Natural killer cell (primary cell): Measurements from ENCODE around the gene PLP1. TPM values are rescaled to one million over a fixed set of nuclear protein-coding genes. Genes with fewer than 3 reads are reported as not detected.

Source experiments
- ATAC-seq, 3 donors: fragments of 150-1000 bp in 2 of 3; fragments of 200-7000 bp in 1 of 3; cut with Tn5 transposase; 1 replicate in 1 of 3; 2 replicates in 2 of 3; pipeline ENCODE4 v1.10.0; 2021; ENCODE audit warnings: mild to moderate bottlenecking in 2 of 3, moderate library complexity in 2 of 3
- DNase-seq, 2 donors: peaks; one replicate each; pipeline versions ENCODE4 v3.0.0 to v3.0.0-alpha.2; 2013 to 2021; ENCODE audit warnings: mixed read lengths in 1 of 2
- H3K27ac ChIP-seq: one replicate; pipeline ENCODE4 v1.5.1; 2013; ENCODE audit warnings: mild to moderate bottlenecking, low read length
- H3K27me3 ChIP-seq: one replicate; pipeline ENCODE4 v1.6.1; 2013; ENCODE audit warnings: low read length; ENCODE audit not compliant: control insufficient read depth, insufficient read depth
- H3K36me3 ChIP-seq: one replicate; pipeline ENCODE4 v1.6.1; 2013; ENCODE audit warnings: low read length; ENCODE audit not compliant: control insufficient read depth, insufficient read depth
- H3K4me1 ChIP-seq: one replicate; pipeline ENCODE4 v1.6.1; 2013; ENCODE audit warnings: low read length; ENCODE audit not compliant: control insufficient read depth, insufficient read depth
- H3K4me3 ChIP-seq: one replicate; pipeline ENCODE4 v1.5.1; 2013; ENCODE audit warnings: low read length
- H3K9me3 ChIP-seq: one replicate; pipeline ENCODE4 v1.6.1; 2013; ENCODE audit warnings: low read length; ENCODE audit not compliant: control insufficient read depth, insufficient read depth
- H3K27ac Mint-ChIP-seq, 2 donors: one replicate each; pipeline ENCODE4 v1.8.0; 2022; ENCODE audit warnings: mild to moderate bottlenecking in 2 of 2, mixed read lengths in 2 of 2, moderate library complexity in 1 of 2
- H3K27me3 Mint-ChIP-seq, 2 donors: one replicate each; pipeline ENCODE4 v1.8.0; 2022; ENCODE audit warnings: low read depth in 2 of 2, mixed read lengths in 2 of 2
- H3K36me3 Mint-ChIP-seq: one replicate; pipeline ENCODE4 v1.8.0; 2022; ENCODE audit warnings: mixed read lengths
- H3K4me1 Mint-ChIP-seq, 2 donors: one replicate each; pipeline ENCODE4 v1.8.0; 2022; ENCODE audit warnings: mixed read lengths in 2 of 2
- H3K4me3 Mint-ChIP-seq: one replicate; pipeline ENCODE4 v1.8.0; 2022; ENCODE audit warnings: mild to moderate bottlenecking, moderate library complexity, mixed read lengths
- H3K9me3 Mint-ChIP-seq, 2 donors: one replicate each; pipeline ENCODE4 v1.8.0; 2022; ENCODE audit warnings: mixed read lengths in 2 of 2
- WGBS: methylation state at CpG from one replicate; pipeline ENCODE4 v1.1.7; 2013; ENCODE audit warnings: missing lambda C conversion rate; ENCODE audit not compliant: insufficient coverage; 5-methylcytosine and 5-hydroxymethylcytosine counted together
- intact Hi-C: fragments of 100-400 bp; cut with micrococcal nuclease; formaldehyde crosslinking; loops from one replicate; pipeline ENCODE4 v1.14.2; 2022
- total RNA-seq, 4 donors: library from RNA; stranded (reverse); fragments of 120-200 nt in 1 of 4; gene quantifications; one replicate each; pipeline versions ENCODE4 v1.2.3 to v1.2.4, GENCODE V29; 2013 to 2022
- TF ChIP-seq, protein P1 (sequence below): fragments of 200-600 bp; IDR thresholded peaks from one replicate; pipeline ENCODE4 v1.8.0; 2022; ENCODE audit warnings: antibody characterized with exemption

The PLP1 gene, protein sequence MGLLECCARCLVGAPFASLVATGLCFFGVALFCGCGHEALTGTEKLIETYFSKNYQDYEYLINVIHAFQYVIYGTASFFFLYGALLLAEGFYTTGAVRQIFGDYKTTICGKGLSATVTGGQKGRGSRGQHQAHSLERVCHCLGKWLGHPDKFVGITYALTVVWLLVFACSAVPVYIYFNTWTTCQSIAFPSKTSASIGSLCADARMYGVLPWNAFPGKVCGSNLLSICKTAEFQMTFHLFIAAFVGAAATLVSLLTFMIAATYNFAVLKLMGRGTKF
- not detected for total RNA-seq
- 0.07 TPM for total RNA-seq (2013)

DNA sequence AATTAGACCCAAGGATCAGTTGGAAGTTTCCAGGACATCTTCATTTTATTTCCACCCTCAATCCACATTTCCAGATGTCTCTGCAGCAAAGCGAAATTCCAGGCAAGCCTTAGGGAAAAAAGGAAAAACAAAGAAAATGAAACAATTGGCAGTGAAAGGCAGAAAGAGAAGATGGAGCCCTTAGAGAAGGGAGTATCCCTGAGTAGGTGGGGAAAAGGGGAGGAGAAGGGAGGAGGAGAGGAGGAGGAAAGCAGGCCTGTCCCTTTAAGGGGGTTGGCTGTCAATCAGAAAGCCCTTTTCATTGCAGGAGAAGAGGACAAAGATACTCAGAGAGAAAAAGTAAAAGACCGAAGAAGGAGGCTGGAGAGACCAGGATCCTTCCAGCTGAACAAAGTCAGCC, at the start of gene PLP1:
Gene PLP1, plus strand, starts transcription at position 295 of the 400 bp plus-strand sequence. CDS start 156 bp downstream, outside the sequence.
- no peak within 1 kb of the TSS for H3K4me3 ChIP-seq
- Mint-ChIP-seq H3K9me3 (no peaks in the 10 kb centered on the region), H3K4me1 (no peaks in the 10 kb centered on the region), H3K4me3 (no peak within 1 kb of the TSS), H3K27ac (no peak within 1 kb of the TSS), H3K36me3 (no peaks in the 10 kb centered on the region), H3K27me3 (peaks cover 0 to 2% of the 10 kb centered on the region in 2 donors)
- DNase-seq, result no peak
- WGBS, result 92% methylated on average over 2 of the region's 2 CpGs
- no peak for ATAC-seq
- H3K36me3 ChIP-seq, result no peaks in the 10 kb centered on the region
- intact Hi-C loops, result no loop called here
- no peaks in the 10 kb centered on the region for H3K4me1 ChIP-seq
- H3K27me3 ChIP-seq, result no peaks in the 10 kb centered on the region
- H3K27ac ChIP-seq, result no peak within 1 kb of the TSS
- H3K9me3 ChIP-seq, result no peaks in the 10 kb centered on the region
- TF ChIP-seq, protein P1, sequence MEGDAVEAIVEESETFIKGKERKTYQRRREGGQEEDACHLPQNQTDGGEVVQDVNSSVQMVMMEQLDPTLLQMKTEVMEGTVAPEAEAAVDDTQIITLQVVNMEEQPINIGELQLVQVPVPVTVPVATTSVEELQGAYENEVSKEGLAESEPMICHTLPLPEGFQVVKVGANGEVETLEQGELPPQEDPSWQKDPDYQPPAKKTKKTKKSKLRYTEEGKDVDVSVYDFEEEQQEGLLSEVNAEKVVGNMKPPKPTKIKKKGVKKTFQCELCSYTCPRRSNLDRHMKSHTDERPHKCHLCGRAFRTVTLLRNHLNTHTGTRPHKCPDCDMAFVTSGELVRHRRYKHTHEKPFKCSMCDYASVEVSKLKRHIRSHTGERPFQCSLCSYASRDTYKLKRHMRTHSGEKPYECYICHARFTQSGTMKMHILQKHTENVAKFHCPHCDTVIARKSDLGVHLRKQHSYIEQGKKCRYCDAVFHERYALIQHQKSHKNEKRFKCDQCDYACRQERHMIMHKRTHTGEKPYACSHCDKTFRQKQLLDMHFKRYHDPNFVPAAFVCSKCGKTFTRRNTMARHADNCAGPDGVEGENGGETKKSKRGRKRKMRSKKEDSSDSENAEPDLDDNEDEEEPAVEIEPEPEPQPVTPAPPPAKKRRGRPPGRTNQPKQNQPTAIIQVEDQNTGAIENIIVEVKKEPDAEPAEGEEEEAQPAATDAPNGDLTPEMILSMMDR, result no peak

DNA sequence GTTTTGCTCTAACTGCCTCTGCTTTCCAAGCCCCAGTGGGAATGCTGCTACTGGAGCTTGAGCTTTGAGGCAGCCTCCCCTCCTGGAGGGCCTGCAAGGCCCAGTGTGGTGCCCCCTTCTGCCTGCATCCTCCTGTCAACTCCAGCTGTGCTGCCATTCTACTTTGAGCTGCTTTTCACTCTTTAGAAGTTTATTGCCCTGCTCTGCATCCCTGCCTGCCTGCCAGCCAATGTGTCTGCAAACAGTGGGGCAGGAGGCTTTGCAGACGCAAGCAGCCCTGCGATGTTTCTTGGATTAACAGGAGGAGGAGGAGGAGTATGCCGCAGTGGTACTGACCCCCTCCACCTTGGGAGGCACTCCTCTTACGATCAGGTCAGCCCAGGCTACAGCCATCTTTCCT, 49.5 kb upstream of the PLP1 start:
- Histone ChIP-seq H3K27ac (no peak overlapping the region), H3K4me1 (peaks cover 4% of the 10 kb centered on the region), H3K4me3 (no peak overlapping the region), H3K36me3 (no peaks in the 10 kb centered on the region), H3K27me3 (no peaks in the 10 kb centered on the region), H3K9me3 (no peaks in the 10 kb centered on the region)
- no peak overlapping the region for H3K27ac Mint-ChIP-seq
- intact Hi-C loops, result no loop called here
- H3K36me3 Mint-ChIP-seq, result no peaks in the 10 kb centered on the region
- peaks cover 3 to 5% of the 10 kb centered on the region in 2 donors for H3K27me3 Mint-ChIP-seq
- no peak for ATAC-seq
- no peak for DNase-seq
- 100% methylated on average over 3 of the region's 4 CpGs for WGBS
- peaks cover 8 to 14% of the 10 kb centered on the region in 2 donors for H3K4me1 Mint-ChIP-seq
- no peaks in the 10 kb centered on the region for H3K9me3 Mint-ChIP-seq
- TF ChIP-seq, protein P1, result no peak
- no peak overlapping the region for H3K4me3 Mint-ChIP-seq

DNA sequence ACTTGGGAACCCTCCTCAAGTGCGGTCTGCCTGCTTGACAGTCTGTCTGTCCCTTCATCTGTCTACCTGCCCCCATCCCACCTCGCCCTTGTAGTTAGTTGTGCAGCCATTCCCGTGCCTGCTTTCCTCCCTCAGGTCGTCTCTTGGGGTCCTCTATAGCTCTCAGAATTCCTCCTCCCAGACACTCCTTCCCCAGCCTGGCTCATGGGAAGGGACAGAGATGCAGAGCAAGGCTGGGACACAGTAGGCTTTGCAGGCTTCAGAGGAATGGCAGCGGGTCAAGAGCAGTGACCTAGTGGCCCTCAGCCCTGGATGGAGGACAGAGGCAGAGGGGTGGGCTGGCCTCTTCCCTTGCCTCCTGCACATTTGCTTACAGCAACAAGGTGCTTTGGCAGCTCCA, 47.6 kb upstream of the PLP1 start:
- Mint-ChIP-seq H3K36me3 (no peaks in the 10 kb centered on the region), H3K4me1 (peaks cover 8 to 14% of the 10 kb centered on the region in 2 donors), H3K27ac (no peak overlapping the region), H3K4me3 (no peak overlapping the region), H3K9me3 (no peaks in the 10 kb centered on the region), H3K27me3 (peaks cover 3 to 14% of the 10 kb centered on the region in 2 donors)
- DNase-seq, result no peak
- ATAC-seq, result no peak
- 76% methylated on average over 4 of the region's 5 CpGs for WGBS
- H3K4me3 ChIP-seq, result no peak overlapping the region
- intact Hi-C loops, result no loop called here
- peaks cover 4% of the 10 kb centered on the region for H3K4me1 ChIP-seq
- no peak overlapping the region for H3K27ac ChIP-seq
- no peaks in the 10 kb centered on the region for H3K9me3 ChIP-seq
- no peaks in the 10 kb centered on the region for H3K27me3 ChIP-seq
- TF ChIP-seq, protein P1, result no peak
- H3K36me3 ChIP-seq, result no peaks in the 10 kb centered on the region
